Limb (tissue), 2 donors: Measurements from ENCODE around the gene CNTNAP5.

Experiments
- DNase-seq, 2 donors: peaks; one replicate each; pipeline ENCODE4 v3.0.0-alpha.2; 2016; ENCODE audit errors: extremely low spot score in 2 of 2

The CNTNAP5 gene

GRCh38 chr2:124683536-124684428 is 658.7 kb downstream of the CNTNAP5 start:
- no peak for DNase-seq

- DNase-seq = no peak
Measured at GRCh38 chr2:124689348-124689747, 664.3 kb downstream of the CNTNAP5 start.

GRCh38 chr2:124692216-124692615 is 667.1 kb downstream of the CNTNAP5 start:
- no peak for DNase-seq

DNA sequence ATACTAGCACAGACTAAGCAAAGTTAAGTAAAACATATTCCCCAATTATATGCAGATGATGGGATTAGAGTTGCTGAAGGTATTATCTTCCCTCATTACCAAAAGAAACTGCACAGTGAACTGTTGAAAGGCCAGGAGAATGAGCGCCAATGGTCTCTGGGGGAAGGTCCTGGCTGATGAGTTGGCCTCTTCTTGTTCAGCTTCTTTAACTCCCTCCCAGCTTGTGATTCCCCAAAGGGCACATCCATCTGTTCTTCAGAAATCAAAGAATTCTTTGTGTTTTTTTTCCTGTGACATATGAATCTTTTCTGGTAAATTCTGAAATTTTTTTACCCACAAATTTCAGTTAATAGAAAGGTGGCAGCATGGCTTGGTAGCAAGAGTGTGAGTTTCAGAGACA is 667.6 kb downstream of the CNTNAP5 start:
- no peak for DNase-seq

DNA sequence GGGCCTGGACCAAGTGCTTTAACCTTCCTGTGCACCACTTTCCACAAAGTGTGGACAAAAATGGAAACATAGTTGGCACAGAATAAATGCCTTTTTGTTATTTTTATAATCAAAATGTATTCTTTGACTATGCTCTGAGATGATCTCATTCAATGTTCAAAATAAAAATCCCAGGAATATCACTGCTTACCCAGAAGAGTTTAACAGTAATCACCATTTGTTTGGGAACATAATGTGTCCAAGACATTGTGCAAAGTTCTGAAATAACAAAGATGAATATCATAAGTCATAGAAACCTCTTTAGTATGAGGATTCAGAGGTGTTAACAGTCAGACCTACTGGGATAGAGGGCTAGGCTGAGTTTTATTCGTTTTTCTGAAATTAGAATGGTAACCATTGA is 668.1 kb downstream of the CNTNAP5 start:
- no peak for DNase-seq

GRCh38 chr2:124698979-124699565 is 674.0 kb downstream of the CNTNAP5 start:
- DNase-seq = no peak

DNA sequence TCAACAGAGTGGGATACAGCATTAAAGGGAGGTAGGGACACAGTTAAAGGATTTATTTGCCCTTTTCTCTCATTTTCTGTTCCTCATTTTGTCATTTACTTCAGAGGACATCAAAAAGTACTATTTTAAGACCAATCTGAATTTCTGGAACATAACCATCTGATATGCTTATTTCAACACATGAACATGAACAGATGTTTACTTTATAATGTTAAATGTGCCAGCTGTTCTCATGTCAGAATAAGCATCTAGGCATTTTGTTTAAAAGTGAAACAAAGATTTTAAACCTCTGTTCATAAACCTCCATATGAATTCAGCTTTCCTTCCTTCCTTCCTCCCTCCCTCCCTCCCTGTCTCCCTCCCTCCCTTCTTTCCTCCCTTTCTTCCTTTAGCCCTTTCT is 677.7 kb downstream of the CNTNAP5 start:
- DNase-seq = no peak

GRCh38 chr2:124704071-124704925 is 679.2 kb downstream of the CNTNAP5 start:
- DNase-seq = no peak

GRCh38 chr2:124708661-124709060 is 683.6 kb downstream of the CNTNAP5 start:
- no peak for DNase-seq

GRCh38 chr2:124713969-124714368 is 688.9 kb downstream of the CNTNAP5 start:
- DNase-seq = no peak

- DNase-seq = no peak
Measured at GRCh38 chr2:124725187-124725586, 700.1 kb downstream of the CNTNAP5 start.

DNA sequence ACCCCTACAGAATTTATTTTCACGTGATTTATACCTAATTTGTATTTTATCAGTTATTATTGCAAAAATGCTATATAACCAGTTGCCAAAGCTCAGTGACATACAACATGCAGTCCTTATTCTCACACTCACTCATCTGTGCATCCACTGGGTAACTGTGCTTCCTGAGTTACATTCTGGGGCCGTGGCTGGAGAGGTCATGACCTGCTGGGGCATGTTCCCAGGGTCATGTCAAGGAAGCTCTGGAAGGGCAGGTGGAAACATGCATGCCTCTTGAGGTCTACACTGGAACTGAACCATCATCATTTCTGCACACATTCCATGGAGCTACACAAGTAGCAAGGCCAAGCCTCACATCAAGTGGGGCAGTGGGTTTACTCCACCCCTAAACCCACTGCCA is 715.5 kb downstream of the CNTNAP5 start:
- DNase-seq = no peak

DNA sequence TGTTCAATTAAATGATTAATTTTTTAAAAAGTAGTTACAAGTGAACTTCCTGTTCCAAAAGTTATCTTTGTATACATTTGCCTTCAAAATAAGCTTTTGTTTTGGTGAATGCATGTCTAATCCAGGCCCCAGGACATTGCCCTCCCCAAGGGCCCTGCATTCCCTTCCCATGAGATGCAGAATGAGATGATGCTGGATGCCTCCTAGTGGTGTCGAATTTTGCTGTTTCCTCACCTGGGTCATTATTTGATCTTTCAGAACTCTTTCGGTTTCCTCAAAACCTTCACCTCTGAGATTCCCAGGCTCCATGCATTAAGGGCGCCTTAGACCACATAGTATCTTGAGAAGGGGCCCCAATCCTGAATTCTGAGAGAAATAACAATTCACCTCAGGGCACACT is 728.8 kb downstream of the CNTNAP5 start:
- DNase-seq = no peak

- DNase-seq = no peak
Measured at GRCh38 chr2:124755386-124755785, 730.3 kb downstream of the CNTNAP5 start.

DNA sequence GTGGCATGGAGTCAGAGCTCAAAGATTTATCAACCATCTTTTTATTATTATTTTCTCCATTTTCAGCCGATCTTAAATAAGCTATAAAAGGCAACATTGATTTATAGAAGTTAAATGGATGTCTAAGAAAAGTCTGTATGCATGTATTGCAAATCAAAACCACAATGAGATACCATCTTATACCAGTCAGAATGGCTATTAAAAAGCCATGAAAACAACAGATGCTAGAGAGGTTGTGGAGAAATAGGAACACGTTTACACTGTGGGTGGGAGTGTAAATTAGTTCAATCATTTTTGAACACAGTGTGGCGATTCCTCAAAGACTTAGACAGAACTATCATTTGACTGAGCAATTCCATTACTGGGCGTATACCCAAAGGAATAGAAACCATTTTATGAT is 731.0 kb downstream of the CNTNAP5 start:
- DNase-seq = no peak

DNA sequence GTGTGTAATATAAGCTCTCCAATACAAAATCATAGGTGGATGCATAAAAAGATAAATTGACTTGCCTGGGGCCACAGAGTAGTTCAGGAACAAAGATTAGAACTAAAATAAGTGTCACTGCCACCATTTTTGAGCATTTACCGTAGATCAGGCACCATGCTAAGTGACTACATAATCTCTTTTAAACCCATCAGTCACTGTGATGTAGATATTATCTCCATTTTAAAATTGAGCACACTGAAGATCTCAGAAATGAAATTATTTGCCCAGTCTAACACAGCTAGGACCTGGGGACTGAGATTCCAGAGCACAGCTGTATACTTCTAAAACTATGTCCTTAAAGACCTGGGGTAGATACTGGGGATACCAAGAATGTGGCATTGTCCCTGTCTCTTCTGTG is 737.3 kb downstream of the CNTNAP5 start:
- DNase-seq = no peak

- DNase-seq = no peak
Measured at GRCh38 chr2:124763611-124764010, 738.5 kb downstream of the CNTNAP5 start.

GRCh38 chr2:124774781-124775180 is 749.7 kb downstream of the CNTNAP5 start:
- no peak for DNase-seq

DNA sequence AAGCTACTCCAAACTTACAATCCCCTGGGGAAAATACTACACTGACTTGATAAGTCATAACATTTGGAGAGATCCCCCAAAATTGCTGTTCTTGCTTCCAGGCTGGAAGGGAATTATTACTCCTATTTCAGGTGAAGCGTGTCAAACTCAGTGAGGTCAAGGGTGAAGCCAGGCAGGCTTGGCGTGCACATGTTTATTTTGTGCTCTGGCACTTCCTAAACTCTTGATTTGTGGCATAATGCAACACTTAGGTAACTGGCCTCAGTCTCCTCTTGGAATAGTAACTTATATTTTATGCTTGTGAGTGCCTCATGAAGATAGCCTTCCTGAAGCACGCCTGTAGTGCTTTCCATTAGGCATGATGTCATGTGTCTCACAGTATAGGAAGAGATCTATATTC is 751.2 kb downstream of the CNTNAP5 start:
- no peak for DNase-seq

GRCh38 chr2:124778076-124778475 is 753.0 kb downstream of the CNTNAP5 start:
- DNase-seq = no peak

DNA sequence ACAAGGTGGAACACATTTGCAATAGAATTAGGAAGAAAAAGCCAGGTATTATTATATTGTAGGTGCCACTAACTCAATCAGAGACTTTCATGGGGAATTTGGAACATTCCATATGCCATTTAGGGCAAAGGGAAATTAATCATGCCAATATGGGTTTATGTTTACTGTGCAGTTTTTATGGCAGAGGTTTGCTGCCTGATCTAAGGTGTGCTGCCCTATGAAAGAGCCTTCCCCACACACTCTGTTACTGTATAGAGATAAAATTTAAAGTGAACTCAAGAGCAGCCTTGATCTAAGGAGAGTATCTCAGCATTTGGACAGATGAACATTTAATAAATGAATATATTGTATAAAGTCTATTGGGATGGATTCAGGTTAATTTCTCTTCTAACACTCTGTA is 771.6 kb downstream of the CNTNAP5 start:
- DNase-seq = no peak

DNA sequence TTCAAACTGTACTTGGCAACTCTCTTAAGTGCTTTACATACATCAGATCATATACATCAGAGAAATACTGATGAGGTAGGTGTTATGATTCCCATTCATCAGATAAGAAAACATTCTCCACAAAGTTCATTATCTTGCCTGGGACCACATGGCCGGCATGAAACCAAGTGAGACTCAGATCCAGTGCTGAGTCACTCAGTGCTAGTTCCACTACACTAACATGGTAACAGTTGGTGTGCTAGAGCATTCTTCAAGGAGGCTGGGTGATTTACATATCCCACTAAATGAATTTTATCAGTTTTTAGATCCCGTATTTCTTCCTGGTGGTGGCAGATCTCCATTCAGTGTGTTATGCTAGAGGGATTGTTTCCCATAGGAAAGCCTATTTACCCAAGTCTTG is 772.0 kb downstream of the CNTNAP5 start:
- DNase-seq = no peak
